Naive B cell (primary cell): ENCODE data around the gene XAGE2. TPM values are rescaled to one million over a fixed set of nuclear protein-coding genes. Genes with fewer than 3 reads are reported as not detected.

Source experiments
- ATAC-seq, 2 donors: fragments of 150-1000 bp; cut with Tn5 transposase; 2 replicates each; pipeline ENCODE4 v1.10.0; 2021; ENCODE audit warnings: low read depth in 2 of 2, mild to moderate bottlenecking in 2 of 2, moderate library complexity in 2 of 2
- DNase-seq: peaks from one replicate; pipeline ENCODE4 v3.0.0; 2022
- H3K27ac Mint-ChIP-seq, 6 donors: one replicate each; pipeline ENCODE4 v1.8.0; 2020 to 2022; ENCODE audit warnings: mild to moderate bottlenecking in 6 of 6, mixed read lengths in 6 of 6, moderate library complexity in 5 of 6, inconsistent platforms in 2 of 6
- H3K27me3 Mint-ChIP-seq, 3 donors: one replicate each; pipeline ENCODE4 v1.8.0; 2021 to 2022; ENCODE audit warnings: mixed read lengths in 3 of 3, mild to moderate bottlenecking in 1 of 3
- H3K36me3 Mint-ChIP-seq, 2 donors: one replicate each; pipeline ENCODE4 v1.8.0; 2020 to 2022; ENCODE audit warnings: mixed read lengths in 2 of 2, inconsistent platforms in 1 of 2, mild to moderate bottlenecking in 1 of 2
- H3K4me1 Mint-ChIP-seq, 3 donors: one replicate each; pipeline ENCODE4 v1.8.0; 2020 to 2022; ENCODE audit warnings: mixed read lengths in 3 of 3, inconsistent platforms in 1 of 3, mild to moderate bottlenecking in 1 of 3, moderate library complexity in 1 of 3
- H3K4me3 Mint-ChIP-seq, 8 donors: one replicate each; pipeline ENCODE4 v1.8.0; 2020 to 2022; ENCODE audit warnings: mild to moderate bottlenecking in 8 of 8, mixed read lengths in 8 of 8, moderate library complexity in 8 of 8, inconsistent platforms in 2 of 8
- H3K9me3 Mint-ChIP-seq, 7 donors: one replicate each; pipeline ENCODE4 v1.8.0; 2020 to 2022; ENCODE audit warnings: mixed read lengths in 7 of 7, mild to moderate bottlenecking in 5 of 7, inconsistent platforms in 2 of 7, moderate library complexity in 1 of 7
- polyA plus RNA-seq, 6 donors: library from polyadenylated mRNA; unstranded; fragments of 300-500 nt; fragmentation: Illumina TruSeq; gene quantifications; one replicate each; pipeline ENCODE4 v1.2.3, GENCODE V29; 2021; ENCODE audit warnings: low read depth in 6 of 6

The XAGE2 gene
- polyA plus RNA-seq, 6 donors from 2014 or later: not detected

DNA sequence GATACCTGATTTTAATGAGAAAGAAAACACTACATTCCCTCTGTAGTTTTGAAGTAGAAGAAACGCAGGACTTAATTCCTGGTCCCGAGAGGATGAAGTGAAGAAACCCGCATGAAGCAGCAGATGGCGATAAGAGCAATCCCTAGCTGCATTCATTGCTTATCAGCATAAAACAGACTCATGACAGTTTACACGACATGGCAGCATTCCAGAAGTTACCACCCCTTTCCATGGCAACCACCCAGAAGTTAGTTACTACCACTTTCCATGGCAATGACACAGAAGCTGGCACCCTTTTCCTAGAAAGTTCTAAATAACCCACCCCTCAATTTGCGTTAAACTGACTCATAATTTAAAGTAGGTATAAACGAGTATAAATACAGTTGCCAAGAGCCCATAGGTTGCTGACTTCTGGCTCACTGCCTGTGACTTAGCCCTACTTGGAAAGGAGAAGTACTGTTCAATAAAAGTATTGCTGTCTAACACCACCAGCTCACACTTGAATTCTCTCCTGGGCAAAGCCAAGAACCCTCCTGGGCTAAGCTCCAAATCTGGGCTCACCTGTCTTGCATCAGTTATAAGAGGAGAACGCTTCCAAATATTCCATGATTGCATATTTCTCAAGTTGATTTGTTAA is 5.5 kb upstream of the XAGE2 start:
- Mint-ChIP-seq H3K4me1 (no peaks in the 10 kb centered on the region), H3K4me3 (no peak overlapping the region), H3K36me3 (no peaks in the 10 kb centered on the region), H3K27ac (no peak overlapping the region), H3K9me3 (peaks cover 0 to 2% (median 0%) of the 10 kb centered on the region in 7 donors), H3K27me3 (peaks cover 7 to 37% (median 19%) of the 10 kb centered on the region in 3 donors)
- ATAC-seq (no peak), DNase-seq (no peak)

DNA sequence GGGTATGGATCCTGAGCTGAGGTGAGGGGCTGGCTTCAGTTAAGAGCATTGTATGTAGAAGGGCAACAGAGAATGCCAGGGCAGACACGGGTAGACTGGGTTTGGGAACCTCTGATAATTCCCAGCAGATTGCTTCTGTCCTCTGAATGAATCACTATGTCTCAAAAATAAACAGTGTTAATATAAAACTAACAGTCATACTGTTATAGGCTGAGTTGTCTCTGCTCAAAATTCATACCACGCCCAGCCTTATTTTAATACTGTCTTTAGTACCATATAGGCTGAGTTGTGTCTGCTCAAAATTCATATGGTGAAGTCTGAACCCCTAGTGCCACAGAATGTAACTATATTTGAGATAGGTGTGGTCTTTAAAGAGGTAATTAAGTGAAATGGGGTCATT is 10.0 kb downstream of the XAGE2 start:
- DNase-seq: no peak
- Mint-ChIP-seq H3K4me1 (no peaks in the 10 kb centered on the region), H3K27me3 (peaks cover 0 to 35% (median 20%) of the 10 kb centered on the region in 3 donors), H3K36me3 (no peaks in the 10 kb centered on the region), H3K9me3 (no peaks in the 10 kb centered on the region), H3K4me3 (no peak overlapping the region), H3K27ac (no peak overlapping the region)
- ATAC-seq: no peak

DNA sequence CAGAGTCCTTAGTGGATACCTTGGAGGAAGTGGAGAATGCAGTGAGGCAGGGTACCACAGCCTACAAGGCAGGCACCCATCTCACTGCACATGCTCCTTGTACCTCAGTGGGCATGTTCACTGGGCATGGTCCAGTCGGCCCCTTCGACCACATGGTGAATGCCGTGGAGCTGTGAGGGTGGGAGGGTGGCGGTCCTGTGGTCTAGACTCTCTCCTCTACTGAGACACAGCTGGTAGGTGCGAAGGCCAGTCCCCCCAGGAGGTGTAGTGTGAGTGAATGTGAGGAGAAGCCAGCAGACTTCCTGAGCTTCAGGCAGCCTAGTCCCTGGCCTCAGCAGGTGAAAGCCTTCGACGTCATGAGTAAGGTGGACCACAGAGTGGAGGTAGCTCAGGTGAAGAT is 12.2 kb downstream of the XAGE2 start:
- no peaks in the 10 kb centered on the region for H3K36me3 Mint-ChIP-seq
- H3K9me3 Mint-ChIP-seq: no peaks in the 10 kb centered on the region
- H3K27ac Mint-ChIP-seq: peak overlapping the region in 1 of 6 donors; percentile 60

DNA sequence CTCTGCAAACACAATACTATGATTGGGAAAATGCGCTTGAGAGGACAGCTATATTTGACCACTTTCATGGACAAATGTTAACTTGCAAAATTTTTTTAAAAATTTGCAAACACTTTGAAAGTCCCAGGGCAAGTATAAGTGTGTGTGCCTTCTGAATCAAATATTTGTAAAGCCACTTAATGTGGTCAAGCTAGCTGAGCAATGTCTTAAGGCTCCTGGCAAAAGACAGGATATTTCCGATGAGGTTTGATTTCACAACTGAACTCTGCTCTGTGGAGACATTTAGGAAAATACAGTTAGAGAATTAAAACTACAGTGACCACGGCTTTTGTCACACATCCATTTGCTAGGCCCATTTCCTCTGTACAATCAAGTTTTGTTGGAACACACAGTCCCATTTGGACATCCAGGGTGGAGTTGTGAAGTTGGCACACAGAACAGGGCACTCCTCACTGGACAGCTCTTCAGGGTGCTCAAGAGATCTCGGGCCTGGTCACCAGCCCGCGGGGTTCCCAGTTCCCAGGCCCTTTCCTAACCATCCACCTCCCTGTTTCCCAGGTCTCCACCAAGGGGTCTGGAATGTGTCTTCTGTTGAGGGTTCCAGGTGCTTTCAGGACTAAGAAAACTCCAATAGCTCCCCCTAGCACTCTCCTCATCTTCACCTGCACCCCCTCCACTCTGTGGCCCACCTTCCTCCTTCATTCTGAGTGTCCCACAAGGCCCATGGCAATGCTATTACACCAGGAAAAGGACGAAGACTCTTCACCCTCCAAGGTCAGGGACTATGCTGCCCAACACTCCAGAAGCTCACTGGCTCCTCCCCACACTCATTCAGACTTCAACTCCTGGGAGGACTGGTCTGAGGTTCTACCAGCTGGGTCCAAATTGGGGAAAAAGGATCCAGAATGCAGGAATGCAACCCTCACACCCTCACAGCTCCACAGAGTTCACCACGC is 41.9 kb downstream of the XAGE2 start:
- Mint-ChIP-seq H3K27me3 (peaks cover 0 to 19% (median 8%) of the 10 kb centered on the region in 3 donors), H3K4me1 (no peaks in the 10 kb centered on the region), H3K36me3 (no peaks in the 10 kb centered on the region), H3K4me3 (no peak overlapping the region), H3K27ac (peak overlapping the region in 2 of 6 donors; percentile 24 to 27), H3K9me3 (no peaks in the 10 kb centered on the region)
- no peak for DNase-seq
- no peak for ATAC-seq

More for the DNA sequence above, 12.2 kb downstream of the XAGE2 start:
- DNase-seq (no peak), ATAC-seq (no peak)
- Mint-ChIP-seq H3K27me3 (peaks cover 0 to 35% (median 20%) of the 10 kb centered on the region in 3 donors), H3K4me3 (no peak overlapping the region), H3K4me1 (no peaks in the 10 kb centered on the region)

DNA sequence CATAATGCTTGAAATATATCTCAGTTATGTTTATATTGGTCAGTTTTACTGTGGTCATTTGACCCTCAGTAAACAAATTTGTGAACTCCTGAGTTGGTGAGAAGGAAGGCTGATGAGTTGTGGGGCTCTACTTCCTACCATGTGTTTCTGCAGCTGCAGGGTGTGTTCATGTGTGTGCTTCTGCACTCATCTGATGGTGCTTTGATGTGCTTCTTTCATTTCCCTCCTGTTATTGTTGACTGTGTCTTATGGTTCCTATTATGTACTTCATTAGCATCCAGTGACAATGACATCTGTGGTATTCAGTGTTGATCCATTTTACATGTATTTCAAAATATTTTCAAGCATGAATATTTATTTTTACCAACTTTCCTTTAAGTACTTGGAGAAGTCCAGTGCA is 46.5 kb downstream of the XAGE2 start:
- DNase-seq (no peak), ATAC-seq (no peak)
- no peaks in the 10 kb centered on the region for H3K4me1 Mint-ChIP-seq
- H3K4me3 Mint-ChIP-seq: no peak overlapping the region
- H3K27me3 Mint-ChIP-seq: peaks cover 0 to 29% (median 0%) of the 10 kb centered on the region in 3 donors
- no peak overlapping the region for H3K27ac Mint-ChIP-seq
- H3K36me3 Mint-ChIP-seq: no peaks in the 10 kb centered on the region
- no peaks in the 10 kb centered on the region for H3K9me3 Mint-ChIP-seq

DNA sequence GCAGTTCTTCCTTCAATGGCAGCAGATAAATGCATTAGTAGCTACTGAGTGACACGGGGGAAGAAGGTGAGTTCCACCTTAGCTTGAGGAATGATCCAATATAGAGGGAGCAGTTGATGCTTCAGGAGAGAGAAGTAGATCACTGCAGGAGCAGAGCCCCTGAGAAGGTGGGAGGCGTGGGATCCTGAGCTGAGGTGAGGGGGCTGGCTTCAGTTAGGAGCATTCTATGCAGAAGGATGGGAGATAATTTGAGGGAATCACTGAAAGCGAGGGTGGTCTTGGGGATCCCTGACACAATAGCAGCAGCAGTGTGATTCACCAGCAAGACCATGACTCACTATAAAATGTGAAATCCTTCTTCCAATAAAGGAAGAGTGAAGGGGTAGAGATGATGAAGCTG is 48.0 kb downstream of the XAGE2 start:
- ATAC-seq (no peak), DNase-seq (no peak)
- no peak overlapping the region for H3K27ac Mint-ChIP-seq
- no peaks in the 10 kb centered on the region for H3K4me1 Mint-ChIP-seq
- H3K4me3 Mint-ChIP-seq: no peak overlapping the region
- H3K9me3 Mint-ChIP-seq: no peaks in the 10 kb centered on the region
- H3K27me3 Mint-ChIP-seq: peaks cover 0 to 30% (median 0%) of the 10 kb centered on the region in 3 donors
- no peaks in the 10 kb centered on the region for H3K36me3 Mint-ChIP-seq

DNA sequence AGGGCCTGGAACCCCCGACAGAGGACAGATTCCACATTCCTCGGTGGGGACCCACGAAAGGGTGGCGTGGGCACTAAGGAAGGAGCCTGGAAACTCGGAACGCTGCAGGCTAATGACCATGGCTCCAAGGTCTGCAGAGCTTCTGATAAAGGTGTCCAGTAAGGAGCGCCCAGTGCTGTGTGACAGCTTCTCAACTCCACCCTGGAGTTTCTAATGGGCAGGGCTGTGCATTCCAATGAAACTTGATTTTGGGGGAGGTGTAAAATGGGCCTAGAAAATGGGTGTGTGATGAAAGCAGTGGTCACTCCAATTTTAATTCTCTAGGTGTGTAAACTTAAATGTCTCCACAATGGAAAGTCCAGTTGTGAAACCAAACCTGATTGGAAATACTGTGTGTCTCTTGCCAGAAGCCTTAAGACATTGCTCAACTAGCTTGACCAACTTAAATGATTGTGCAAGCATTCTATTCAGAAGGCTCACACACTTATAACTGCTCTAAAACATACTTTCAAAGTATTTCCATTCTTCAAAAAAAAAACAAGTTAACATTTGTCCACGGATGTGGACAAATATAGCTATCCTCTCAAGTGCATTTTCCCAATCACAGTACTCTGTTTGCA is 52.1 kb downstream of the XAGE2 start:
- no peak overlapping the region for H3K27ac Mint-ChIP-seq
- no peak for ATAC-seq
- H3K9me3 Mint-ChIP-seq: no peaks in the 10 kb centered on the region
- no peak overlapping the region for H3K4me3 Mint-ChIP-seq
- no peak for DNase-seq
- H3K4me1 Mint-ChIP-seq: no peaks in the 10 kb centered on the region
- peaks cover 0 to 44% (median 0%) of the 10 kb centered on the region in 3 donors for H3K27me3 Mint-ChIP-seq
- H3K36me3 Mint-ChIP-seq: no peaks in the 10 kb centered on the region

DNA sequence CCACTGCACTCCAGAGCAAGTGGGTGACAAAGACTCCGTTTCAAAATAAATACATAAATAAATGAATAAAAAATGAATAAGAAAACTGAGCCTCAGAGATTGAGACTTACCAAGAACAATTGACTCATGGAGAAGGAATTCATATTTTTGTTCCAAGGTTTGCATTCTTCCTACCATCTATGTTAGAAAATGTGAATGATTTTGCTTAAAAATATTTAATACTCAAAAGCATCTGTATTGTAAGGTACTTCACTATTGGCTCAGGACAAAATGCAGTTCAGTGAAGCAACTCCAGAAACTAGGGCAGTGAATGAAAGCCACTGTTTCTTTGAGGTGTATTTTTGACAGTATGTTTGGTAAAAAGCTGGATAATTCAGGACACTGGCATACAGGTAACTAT is 54.1 kb downstream of the XAGE2 start:
- ATAC-seq (no peak), DNase-seq (no peak)
- H3K4me3 Mint-ChIP-seq: no peak overlapping the region
- H3K36me3 Mint-ChIP-seq: no peaks in the 10 kb centered on the region
- H3K4me1 Mint-ChIP-seq: no peaks in the 10 kb centered on the region
- H3K27me3 Mint-ChIP-seq: peaks cover 0 to 55% (median 0%) of the 10 kb centered on the region in 3 donors
- H3K9me3 Mint-ChIP-seq: peaks cover 0 to 1% (median 0%) of the 10 kb centered on the region in 7 donors
- H3K27ac Mint-ChIP-seq: no peak overlapping the region

DNA sequence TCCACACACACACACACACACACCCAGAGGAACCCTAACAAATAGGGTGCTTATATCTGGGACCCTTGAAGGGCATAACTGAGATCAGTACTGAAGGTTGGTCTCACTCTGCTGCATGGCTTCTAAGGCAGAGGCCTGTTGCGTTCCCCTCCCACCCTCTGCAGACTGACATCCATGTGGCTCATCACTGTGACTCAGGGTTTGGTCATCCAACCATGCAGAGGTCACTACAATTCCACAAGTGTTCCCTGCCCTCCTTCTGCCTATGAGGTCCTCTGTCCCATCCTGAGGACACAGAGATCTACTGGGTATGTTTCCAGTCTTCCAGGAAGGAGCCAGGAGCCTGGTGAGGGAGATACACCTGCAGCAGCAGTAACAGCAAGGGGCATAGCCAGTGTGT is 55.8 kb downstream of the XAGE2 start:
- peaks cover 0 to 43% (median 0%) of the 10 kb centered on the region in 3 donors for H3K27me3 Mint-ChIP-seq
- no peak overlapping the region for H3K27ac Mint-ChIP-seq
- no peaks in the 10 kb centered on the region for H3K36me3 Mint-ChIP-seq
- no peak for ATAC-seq
- no peak for DNase-seq
- H3K4me1 Mint-ChIP-seq: no peaks in the 10 kb centered on the region
- peaks cover 0 to 1% (median 0%) of the 10 kb centered on the region in 7 donors for H3K9me3 Mint-ChIP-seq
- peak overlapping the region in 1 of 8 donors; percentile 52 for H3K4me3 Mint-ChIP-seq

Other genes starting within 250 kb of the XAGE2 start
- 10 to 100 TPM in 3 of 6 donors, 1 to 10 TPM in 1, under 1 TPM in 2; 0.10 to 10.7 (median 9.0) TPM for gene MAGED4, start 184.1 kb upstream of the XAGE2 start, polyA plus RNA-seq
- gene XAGE1A, start 126.8 kb downstream of the XAGE2 start, polyA plus RNA-seq: not detected
- not detected for gene XAGE1B, start 148.0 kb downstream of the XAGE2 start, polyA plus RNA-seq